Posterior cingulate gyrus (tissue), 11 donors: ENCODE data around the gene ITGB1BP1.

Experiments
- DNase-seq, 10 donors: peaks; one replicate each; pipeline versions ENCODE4 v3.0.0 to v3.0.0-alpha.2; 2020 to 2021; ENCODE audit warnings: mixed read lengths in 3 of 10
- intact Hi-C: fragments of 100-400 bp; cut with DNase I; formaldehyde crosslinking; loops from one replicate; pipeline ENCODE4 v1.15.1; 2023

ITGB1BP1 gene, protein sequence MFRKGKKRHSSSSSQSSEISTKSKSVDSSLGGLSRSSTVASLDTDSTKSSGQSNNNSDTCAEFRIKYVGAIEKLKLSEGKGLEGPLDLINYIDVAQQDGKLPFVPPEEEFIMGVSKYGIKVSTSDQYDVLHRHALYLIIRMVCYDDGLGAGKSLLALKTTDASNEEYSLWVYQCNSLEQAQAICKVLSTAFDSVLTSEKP

DNA sequence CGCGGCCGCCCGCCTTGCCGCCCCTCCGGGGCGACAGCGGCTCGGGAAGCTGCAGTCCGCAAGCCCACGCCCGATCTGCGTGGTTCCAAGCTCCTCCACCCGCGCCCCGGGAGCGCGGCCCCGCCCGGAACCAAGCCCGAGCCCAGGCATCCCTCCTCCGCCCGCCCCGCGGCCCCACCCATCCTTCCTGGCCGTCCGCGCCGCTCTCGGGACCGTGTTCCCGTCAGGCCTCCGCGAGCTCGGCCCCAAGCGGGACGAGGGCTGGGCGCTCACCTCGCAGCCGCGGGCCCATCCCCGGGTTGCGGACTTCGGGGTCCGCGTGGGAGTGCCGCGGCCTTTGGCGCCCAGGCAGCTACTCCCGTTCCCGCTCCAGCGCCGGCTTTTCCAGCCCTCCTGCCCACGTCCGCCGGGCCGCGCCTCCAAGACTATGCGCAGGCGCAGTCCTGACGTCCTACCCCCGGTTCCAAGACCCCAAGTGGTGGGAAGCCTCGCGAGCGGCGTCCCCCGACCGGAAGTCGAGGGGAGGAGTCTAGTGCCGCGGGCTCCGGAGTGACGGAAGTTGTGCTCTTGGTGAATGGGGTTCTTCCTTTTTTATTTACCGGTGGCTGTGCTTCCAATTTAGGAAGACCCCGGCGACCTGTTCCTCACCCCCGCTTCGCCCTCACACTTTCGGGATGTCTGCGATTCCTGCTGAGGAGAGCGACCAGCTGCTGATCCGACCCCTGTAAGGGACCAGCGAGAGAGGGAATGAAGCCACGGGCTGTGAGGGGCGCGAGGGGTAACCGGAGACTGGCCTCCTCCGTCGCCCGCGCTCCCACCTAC, at the start of gene ITGB1BP1, which contains the start of gene CPSF3:
ITGB1BP1 (minus strand) TSS at position 429 of the 822 bp plus-strand sequence. CDS start 4,831 bp downstream, outside the sequence.
CPSF3 (plus strand) TSS at position 555 of the 822 bp plus-strand sequence; CDS start at position 675, 120 bp downstream.
- intact Hi-C loops, result loop anchor here (1.0 to 10.0 kb wide), 4 partner anchors 51 to 281 kb away; partner anchors contain the start of genes ADAM17, ASAP2 and IAH1
- peak; percentile 95 to 100 (median 96) for DNase-seq

DNA sequence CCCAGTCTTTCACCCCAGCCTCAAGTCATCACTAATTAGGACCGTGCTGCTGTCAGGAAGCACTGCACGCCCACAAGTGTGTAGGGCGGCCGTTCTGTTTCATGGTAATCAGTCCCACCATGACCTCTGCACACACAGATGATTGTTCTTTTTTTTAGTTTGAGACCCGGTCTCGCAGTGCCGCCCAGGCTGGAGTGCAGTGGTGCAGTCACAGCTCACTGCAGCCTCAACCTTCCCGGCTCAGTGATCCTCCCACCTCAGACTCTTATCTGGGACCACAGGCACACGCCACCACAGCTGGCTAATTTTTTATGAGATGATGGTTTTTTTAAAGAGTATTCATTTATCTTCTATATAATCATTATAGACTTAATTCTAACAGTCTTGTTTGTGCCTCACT, 49.2 kb upstream of the ITGB1BP1 start:
- no peak for DNase-seq
- intact Hi-C loops, result loop anchor here (10.0 kb wide), 1 partner anchor 328 kb away; no protein-coding TSS in a partner anchor

DNA sequence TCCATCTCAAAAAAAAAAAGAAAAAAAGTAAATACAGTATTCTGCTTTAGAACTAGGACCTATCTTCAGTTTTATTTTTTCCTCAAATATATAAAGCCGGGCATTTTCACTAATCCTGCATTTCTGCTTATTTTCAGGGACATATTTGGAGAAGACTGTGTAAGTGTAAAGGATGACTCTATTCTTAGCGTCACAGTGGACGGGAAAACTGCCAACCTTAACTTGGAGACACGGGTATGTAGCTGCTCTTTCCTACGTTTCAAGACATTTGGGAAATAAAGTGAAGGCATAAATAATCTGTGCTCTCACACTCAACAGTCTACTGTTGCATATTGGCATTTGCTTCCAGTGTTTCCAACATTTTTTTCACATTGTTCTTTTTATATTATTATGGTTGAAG, 47.9 kb upstream of the ITGB1BP1 start:
- no peak for DNase-seq

DNA sequence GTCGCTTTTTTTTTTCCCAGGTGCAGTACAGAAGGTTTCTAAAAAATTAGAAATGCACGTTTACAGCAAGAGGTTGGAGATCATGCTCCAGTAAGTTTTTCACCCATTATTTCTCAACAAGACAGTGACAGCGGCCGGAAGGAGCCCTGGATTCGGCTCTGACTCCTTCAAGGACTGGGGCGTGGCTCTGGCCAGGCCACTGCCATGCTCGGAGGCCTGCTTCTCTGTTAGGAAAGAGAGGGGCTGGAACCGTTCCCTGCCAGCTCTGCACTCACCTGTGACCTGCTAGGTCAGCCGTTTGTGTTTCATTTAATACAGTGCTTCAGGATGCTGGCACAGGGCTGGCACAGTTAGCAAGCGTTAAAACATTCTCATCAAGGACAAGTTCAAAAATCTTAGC, 44.4 kb upstream of the ITGB1BP1 start:
- intact Hi-C loops, result no loop called here
- no peak for DNase-seq

More for the DNA sequence above, 47.9 kb upstream of the ITGB1BP1 start:
- intact Hi-C loops, result loop anchor here (10.0 kb wide), 1 partner anchor 326 kb away; no protein-coding TSS in a partner anchor

DNA sequence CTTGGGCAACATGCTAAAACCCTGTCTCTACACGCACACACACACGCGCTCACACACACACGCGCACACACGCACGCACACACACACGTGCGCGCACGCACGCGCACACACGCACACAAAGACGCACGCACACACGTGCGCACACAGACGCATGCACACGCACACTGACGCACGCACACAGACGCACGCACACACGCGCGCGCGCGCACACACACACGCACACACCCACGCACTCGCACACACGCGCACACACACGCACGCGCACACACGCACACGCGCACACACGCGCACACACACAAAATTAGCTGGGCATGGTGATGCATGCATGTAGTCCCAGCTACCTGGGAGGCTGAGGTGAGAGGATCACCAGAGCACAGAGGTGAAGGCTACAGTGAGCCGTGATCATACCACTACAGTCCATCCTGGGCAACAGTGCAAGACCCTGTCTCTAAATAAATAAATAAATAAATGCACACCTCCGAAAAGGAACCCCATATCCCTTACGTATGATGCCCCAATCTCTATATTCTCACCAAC, 42.9 kb upstream of the ITGB1BP1 start:
- intact Hi-C loops, result no loop called here
- DNase-seq, result no peak

DNA sequence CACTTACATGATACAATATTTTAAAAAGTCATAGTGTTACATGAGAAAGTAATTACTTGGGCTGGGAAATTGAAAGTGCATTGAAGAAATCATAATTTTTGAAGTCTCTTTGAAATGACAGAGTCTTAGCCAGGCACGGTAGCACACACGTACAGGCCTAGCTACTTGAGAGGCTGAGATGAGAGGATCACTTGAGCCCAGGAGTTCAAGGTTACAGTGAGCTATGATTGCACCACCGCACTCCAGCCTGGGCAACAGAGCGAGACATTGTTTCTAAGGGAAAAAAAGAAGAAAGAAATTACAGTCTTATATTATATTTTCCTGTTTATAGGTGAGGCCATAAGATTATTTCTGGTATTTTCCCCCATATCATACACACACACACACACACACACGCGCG, 41.8 kb upstream of the ITGB1BP1 start:
- no peak for DNase-seq
- intact Hi-C loops, result no loop called here

DNA sequence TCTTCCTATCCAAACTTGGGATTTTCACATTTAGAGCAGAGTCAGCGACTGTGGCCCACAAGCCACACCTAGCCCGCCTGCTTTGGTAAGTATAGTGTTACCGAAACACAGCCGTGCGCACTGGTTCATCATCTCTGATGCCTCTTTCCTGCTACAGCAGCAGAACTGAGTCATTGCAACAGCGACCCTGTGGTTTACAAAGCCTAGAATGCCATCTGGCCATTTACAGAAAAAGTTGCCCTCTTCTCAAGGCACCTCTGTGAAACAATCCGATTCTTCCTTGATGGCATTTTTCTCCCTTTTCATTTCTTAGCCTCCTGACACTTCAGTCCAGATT, 40.3 kb upstream of the ITGB1BP1 start:
- intact Hi-C loops, result no loop called here

DNA sequence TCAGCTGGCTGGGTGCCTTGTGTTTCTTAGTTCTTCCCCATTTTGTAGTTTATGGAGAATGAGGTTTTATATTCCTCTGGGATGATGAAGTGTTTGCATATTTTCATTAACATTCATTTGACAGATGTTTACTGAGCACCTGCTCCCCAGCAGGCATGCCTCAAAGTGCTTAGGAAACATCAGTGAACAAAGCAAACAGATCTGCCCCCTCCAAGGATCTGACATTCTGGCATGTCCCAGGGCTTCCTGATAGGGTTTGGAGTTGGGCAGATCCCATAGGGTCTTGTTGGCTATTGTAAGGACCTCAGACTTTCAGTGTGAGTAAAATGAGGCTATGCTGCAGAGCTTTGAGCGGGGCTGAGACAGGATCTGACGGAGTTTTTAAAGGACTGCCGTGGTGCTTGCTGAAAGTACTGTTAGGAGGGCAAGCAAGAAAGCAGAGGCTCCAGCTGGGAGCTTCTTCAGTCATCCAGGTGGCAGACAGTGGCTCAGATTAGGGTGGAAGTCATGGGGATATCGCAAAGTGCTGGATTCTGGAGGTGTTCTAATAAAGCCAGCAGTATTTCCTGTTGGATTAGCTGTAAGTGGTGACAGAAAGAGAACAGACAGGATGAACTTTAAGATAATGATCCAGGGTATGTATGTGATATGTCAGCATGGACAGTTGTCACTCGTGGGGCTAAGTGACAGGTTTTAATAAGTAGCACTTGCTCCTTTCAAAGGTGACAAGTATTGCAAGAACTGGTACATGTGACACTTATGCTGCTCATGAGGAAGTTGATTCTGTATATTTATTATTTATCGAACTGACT, 39.8 kb upstream of the ITGB1BP1 start:
- intact Hi-C loops, result no loop called here
- no peak for DNase-seq

More for the DNA sequence above, 40.3 kb upstream of the ITGB1BP1 start:
- DNase-seq, result no peak

DNA sequence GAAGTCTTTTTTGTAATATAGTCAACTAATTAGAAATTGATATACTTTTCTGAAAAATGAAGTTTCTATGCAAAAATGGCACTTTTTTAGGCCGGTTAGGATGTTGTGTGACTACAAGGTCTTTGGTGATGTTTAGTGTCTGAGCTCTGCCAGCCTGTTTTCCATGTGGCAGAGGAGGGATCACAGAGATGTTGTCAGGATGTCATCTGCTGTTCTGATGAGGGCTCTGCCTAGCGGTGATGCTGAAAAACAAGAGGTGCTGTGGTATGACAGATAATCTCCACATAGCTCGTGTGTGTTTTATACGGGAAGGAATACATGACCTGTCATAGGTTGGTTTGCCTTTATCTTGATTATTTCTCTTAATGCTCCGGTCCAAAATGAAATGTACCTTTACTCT, 39.0 kb upstream of the ITGB1BP1 start:
- intact Hi-C loops, result no loop called here
- DNase-seq, result no peak

DNA sequence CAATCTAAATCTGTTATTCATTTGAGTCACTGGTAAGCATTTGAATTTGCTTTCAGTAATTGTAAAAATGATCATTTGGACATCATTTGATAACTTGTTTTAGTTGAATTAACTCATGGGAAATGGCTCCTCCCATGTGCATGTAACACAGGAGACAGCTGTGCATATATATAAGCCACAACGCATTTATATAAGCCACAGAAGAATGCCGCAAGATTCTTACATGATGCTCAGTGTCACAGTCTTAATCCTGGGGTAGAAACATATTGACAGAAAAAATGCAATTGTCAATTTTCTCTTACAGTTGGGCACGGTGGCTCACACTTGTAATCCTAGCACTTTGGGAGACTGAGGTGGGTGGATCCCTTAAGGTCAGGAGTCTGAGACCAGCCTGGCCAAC, 37.8 kb upstream of the ITGB1BP1 start:
- intact Hi-C loops, result no loop called here
- DNase-seq, result no peak

DNA sequence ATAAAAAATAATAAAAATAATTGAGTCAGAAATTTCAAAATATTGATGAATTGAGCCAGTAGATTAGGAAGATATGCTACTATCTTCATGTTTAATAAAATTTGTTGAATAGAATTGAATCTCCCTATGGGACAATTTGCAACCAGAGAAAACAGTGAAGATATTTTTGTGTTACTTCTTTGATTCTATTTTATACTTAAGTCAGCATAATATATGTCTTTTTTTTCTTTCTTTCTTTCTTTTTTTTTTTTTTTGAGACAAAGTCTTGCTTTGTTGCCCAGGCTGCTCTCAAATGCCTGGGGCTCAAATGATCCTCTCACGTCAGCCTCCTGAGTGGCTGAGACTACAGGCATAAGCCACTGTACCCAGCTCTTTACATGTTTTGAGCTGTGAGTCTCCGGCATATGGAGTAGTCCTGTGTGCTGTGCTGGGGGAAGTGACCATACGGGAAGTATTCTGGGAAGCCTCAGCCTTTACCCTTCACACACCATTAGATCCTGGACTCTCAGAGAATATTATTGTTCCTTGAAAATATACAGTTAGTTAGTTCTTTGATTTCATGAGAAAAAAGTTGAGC, 37.2 kb upstream of the ITGB1BP1 start:
- intact Hi-C loops, result no loop called here
- no peak for DNase-seq

DNA sequence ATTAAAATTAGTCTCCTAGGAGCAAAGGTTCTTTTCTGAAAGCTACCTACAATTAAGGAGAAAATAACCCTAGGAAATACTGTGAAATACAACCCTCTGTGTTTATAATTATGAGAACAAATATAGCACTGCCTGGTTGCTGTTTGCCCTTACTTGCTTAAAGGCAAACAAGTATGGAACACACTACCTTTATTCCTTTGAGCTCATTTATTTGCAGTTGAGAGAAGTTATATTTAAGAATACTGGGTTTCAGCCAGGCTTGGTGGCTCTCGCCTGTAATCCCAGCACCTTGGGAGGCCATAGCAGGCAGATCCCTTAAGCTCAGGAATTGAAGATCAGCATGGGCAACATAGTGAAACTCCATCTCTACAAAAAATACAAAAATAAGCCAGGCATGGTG, 27.9 kb upstream of the ITGB1BP1 start:
- no peak for DNase-seq
- intact Hi-C loops, result no loop called here

DNA sequence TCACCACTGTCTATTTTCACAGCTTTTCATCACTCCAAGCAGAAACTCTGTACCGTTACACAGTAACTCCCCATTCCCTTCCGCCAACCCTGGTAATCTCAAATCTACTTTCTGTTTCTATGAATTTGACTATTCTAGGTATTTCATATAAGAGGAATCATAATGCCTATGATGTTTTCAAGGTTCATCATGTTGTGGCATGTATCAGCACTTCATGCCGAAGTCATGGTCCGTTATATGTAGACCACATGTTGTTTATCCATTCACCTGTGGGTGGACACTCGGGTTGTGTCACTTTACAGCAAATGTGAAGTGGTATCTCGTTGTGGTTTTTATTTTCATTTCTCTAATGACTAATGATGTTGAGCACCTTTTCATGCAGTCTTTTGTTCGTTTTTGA, 21.8 kb upstream of the ITGB1BP1 start:
- intact Hi-C loops, result no loop called here
- no peak for DNase-seq

DNA sequence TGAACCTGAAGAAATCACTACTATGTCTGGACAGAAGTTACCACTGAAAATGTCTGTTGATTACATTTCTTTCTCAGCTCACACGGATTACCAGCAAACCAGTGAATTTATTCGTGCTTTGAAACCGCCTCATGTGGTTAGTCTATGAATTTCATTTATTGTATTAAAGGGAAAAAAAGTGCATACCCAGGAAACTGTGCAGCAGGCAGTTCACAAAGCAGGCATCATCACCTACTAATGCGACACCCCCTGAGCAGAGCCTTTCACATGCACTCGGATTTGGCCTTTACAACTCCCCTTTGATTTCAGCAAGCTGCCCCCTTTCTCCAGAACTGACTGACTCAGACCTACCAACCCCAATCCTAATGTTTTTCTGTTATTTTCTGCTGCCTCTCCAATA, 20.2 kb upstream of the ITGB1BP1 start:
- DNase-seq, result no peak
- intact Hi-C loops, result no loop called here

DNA sequence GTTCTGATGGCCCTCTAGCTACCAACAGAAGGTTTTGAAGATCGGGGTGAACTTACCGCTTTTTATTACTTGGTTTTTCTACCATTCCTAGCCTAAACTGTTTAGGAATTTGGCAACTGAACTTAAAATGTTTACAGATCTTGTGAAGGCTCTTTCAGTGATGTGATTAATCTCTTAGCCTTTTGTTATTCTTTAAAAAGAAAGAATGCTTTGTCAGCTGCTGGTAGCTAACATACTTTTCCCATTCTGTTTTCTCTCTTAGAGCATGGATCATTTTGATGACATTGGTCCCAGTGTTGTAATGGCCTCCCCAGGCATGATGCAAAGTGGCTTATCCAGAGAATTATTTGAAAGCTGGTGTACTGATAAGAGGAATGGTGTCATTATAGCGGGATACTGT, 18.2 kb upstream of the ITGB1BP1 start:
- intact Hi-C loops, result no loop called here

DNA sequence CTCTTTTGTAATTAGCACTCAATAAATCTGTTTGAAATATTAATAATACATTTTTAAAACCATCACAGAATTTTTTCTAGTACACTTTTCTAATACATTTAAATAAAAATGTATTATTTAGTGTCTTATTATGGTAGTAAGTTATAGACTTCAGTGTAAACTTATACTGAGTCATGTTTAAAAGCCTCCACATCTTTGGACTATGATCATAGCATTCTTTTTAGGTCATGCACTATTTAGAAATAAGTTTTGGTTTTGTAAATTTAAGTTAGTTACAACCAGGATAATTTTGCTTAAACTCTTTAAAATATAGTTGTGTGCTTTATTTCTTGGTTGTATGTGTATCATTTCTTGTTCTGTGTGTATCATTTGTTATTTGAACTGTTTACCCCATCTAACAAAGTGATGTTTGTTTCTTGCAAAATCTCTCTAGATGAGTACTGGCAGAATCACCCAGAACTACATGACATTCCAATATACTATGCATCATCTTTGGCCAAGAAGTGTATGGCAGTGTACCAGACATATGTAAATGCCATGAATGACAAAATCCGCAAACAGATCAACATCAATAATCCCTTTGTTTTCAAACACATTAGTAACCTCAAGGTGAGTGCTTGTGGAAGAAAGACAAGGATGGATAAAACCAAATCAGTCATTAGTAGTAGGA, 16.9 kb upstream of the ITGB1BP1 start:
- intact Hi-C loops, result no loop called here
- DNase-seq, result no peak

More for the DNA sequence above, 18.2 kb upstream of the ITGB1BP1 start:
- DNase-seq, result no peak

DNA sequence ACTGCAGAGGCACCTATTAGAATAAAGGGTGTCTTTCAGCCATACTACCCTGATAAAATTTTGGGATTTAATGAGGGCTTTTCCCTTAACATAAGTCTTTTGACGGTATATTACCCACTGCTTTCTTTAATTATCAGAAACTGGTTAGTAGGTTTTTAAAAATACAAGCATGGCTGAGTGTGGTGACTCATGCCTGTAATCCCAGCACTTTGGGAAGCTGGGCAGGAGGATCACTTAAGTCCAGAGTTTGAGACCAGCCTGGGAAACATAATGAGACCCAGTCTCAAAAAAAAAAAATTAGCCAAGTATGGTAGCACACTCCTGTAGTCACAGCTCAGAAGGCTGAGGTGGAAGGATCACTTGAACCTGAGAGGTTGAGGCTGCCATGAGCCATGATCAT, 16.2 kb upstream of the ITGB1BP1 start:
- intact Hi-C loops, result no loop called here
- no peak for DNase-seq

DNA sequence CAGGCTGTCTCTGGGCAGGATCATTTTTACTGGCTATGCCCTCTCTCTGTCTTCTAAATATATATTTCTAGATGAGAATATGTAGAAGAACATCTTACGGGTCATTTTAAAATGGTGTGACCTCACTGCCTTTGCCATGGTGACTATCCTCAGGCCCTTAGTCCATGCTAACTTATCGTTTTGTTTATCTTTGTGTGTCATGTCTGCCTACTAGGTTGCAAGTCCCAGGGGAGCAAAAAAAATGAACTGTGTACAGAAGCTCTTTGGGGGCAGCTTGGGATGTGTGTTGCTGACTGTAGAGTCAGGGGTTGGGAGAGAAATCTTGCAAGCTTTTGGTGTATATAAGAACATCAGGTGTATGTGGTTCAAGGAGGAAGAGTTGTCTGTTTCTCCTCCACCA, 11.2 kb upstream of the ITGB1BP1 start:
- intact Hi-C loops, result no loop called here
- no peak for DNase-seq

DNA sequence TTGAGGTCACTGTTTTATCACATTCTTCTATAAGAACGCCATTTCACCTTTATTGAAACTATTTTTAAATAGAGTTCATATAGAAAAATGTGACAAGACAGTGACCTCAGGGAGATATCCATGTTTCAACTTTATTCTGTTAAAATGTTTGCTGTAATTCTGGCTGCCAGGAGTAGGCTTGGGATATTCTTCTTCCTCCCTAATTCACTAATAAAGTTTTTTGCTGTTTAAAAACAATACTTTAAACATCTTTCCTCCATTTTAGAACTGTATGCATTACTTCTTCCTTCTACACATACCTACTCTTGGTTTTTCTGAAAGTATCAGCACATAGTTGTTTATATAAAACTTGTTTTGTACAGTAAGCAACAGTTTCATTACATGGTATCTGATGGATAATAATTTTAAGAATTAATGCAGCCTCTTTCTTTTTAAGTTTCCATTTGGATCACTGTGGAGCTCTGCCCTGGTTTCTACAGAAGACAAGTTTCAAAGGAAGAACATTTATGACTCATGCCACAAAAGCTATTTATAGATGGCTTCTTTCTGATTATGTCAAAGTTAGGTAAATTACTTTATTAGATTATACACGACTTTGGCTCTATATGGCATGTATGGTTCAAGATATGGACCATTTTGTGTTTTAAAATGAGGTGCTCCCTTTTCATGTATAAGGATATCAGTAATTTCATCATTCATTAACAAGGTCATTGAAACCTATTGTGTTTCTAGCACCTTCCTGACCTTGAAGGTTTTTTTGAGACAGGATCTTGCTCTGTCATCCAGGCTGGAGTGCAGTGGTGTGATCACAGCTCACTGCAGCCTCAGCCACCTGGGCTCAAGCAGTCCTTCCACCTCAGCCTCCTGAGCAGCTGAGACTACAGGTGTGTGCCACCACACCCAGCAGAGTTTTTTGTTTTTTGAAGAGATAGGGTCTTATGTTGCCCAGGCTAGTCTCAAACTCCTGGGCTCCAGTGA, 7.3 kb upstream of the ITGB1BP1 start:
- no peak for DNase-seq
- intact Hi-C loops, result no loop called here
